ENCODE measurements around the gene SMG7. TPM values are rescaled to one million over a fixed set of nuclear protein-coding genes. Genes with fewer than 3 reads are reported as not detected.

SMG7 gene
- total RNA-seq, 2 experiments from 2014 or later: 49.3 to 54.2 TPM

DNA sequence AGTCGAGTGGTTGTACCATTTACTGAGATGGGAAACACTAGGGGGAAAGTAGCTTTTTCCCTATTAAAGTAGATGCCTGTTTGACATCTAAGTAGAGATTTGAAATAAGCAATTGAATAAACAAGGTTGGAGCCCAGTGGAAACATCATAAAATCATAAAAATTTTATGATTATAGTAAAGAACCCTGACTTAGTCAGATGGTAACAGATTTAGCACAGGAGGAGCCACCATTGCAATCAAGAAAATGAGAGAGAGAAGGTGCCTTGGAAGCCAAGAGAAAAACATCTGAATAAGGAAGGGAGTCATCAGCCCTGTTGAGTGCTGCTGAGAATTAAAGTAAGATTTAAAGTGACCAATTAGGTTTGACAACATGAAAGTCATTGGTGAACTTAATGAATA is 49.8 kb downstream of the SMG7 start:
- Mint-ChIP-seq H3K36me3 (ENCODE audit: low read depth) (peaks cover 19% of the 10 kb centered on the region), H3K27me3 (ENCODE audit: low read depth) (no peaks in the 10 kb centered on the region), H3K4me3 (no peak overlapping the region), H3K4me1 (ENCODE audit: low read depth) (peaks cover 5% of the 10 kb centered on the region), H3K9me3 (no peaks in the 10 kb centered on the region), H3K27ac (no peak overlapping the region)
- CTCF ChIA-PET: interaction anchor here (0.6 to 1.2 kb wide), 3 partner anchors 20 to 521 kb away, joined by 3 to 4 read pairs (median 3); no protein-coding TSS in a partner anchor
- DNase-seq: no peak
- intact Hi-C loops (cut with micrococcal nuclease): no loop called here

DNA sequence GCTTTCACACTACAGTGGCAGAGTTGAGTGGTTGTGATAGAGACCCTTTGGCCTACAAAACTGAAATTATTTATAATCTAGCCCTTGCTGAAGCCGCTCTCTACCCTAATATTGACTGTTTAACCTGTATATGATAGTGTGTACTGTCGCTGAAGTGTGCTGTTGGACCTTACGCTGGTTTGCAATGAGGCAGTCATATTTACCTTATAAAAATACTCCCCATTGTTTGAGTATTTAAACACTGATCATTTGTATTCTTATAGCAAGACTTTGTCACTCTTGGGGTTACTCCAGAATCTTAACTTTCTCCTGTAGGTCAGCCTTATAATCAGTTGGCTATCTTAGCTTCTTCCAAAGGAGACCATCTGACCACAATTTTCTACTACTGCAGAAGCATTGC is 56.3 kb downstream of the SMG7 start:
- CTCF ChIA-PET: no interaction called here
- Mint-ChIP-seq H3K9me3 (no peaks in the 10 kb centered on the region), H3K27ac (no peak overlapping the region), H3K27me3 (ENCODE audit: low read depth) (no peaks in the 10 kb centered on the region), H3K4me1 (ENCODE audit: low read depth) (peaks cover 9% of the 10 kb centered on the region), H3K36me3 (ENCODE audit: low read depth) (peaks cover 10% of the 10 kb centered on the region), H3K4me3 (no peak overlapping the region)
- intact Hi-C loops (cut with micrococcal nuclease): no loop called here
- DNase-seq: no peak

DNA sequence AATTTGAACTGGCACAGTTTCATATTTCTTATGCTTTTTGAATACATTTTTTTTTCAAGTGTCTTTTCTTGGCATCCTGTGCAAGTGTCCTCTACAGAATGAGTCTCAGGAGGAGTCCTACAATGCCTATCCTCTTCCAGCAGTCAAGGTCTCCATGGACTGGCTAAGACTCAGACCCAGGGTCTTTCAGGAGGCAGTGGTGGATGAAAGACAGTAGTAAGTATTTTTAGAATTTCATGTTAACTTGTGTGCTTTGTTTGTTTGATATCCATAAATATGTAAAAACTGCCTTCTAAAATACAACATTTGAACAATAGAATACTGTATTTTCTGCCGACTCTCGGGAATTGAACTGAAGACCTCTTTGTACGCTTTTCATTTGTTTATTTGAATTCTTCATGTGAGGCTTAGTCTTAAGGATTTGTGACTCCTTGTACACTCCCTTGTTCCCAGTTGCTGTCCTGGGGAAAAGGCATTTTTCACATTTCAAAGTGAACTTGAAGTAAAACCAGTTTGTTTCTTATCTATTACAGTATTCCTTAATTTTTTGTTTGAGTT is 61.4 kb downstream of the SMG7 start:
- no peak overlapping the region for H3K4me3 Mint-ChIP-seq
- H3K36me3 Mint-ChIP-seq (ENCODE audit: low read depth): peaks cover 19% of the 10 kb centered on the region
- intact Hi-C loops (cut with micrococcal nuclease): no loop called here
- H3K27me3 Mint-ChIP-seq (ENCODE audit: low read depth): no peaks in the 10 kb centered on the region
- DNase-seq: no peak
- no peaks in the 10 kb centered on the region for H3K9me3 Mint-ChIP-seq
- peaks cover 9% of the 10 kb centered on the region for H3K4me1 Mint-ChIP-seq (ENCODE audit: low read depth)
- H3K27ac Mint-ChIP-seq: no peak overlapping the region
- CTCF ChIA-PET: no interaction called here

DNA sequence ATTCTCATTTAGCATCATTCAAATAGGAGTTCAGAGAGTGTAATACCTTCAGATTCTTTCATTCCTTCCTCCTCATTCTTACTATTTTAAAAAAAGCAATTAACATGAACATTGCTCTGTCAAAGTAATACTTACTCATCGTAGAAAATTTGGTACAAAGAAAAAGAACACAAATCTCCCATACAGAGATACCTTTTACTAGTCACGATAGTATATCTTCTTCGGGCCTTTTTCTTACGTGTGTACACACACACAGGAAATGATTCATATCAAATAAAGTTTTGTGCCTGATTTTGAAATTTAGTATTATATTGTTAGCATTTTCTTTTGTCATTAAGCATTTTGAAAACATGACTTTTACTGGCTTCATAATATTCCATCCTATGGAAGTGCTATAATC is 65.1 kb downstream of the SMG7 start:
- intact Hi-C loops (cut with micrococcal nuclease): no loop called here
- peaks cover 2% of the 10 kb centered on the region for H3K4me1 Mint-ChIP-seq (ENCODE audit: low read depth)
- CTCF ChIA-PET: no interaction called here
- DNase-seq: no peak
- H3K9me3 Mint-ChIP-seq: no peaks in the 10 kb centered on the region
- H3K36me3 Mint-ChIP-seq (ENCODE audit: low read depth): peaks cover 33% of the 10 kb centered on the region
- no peak overlapping the region for H3K4me3 Mint-ChIP-seq
- H3K27ac Mint-ChIP-seq: peak overlapping the region; percentile 46
- no peaks in the 10 kb centered on the region for H3K27me3 Mint-ChIP-seq (ENCODE audit: low read depth)

DNA sequence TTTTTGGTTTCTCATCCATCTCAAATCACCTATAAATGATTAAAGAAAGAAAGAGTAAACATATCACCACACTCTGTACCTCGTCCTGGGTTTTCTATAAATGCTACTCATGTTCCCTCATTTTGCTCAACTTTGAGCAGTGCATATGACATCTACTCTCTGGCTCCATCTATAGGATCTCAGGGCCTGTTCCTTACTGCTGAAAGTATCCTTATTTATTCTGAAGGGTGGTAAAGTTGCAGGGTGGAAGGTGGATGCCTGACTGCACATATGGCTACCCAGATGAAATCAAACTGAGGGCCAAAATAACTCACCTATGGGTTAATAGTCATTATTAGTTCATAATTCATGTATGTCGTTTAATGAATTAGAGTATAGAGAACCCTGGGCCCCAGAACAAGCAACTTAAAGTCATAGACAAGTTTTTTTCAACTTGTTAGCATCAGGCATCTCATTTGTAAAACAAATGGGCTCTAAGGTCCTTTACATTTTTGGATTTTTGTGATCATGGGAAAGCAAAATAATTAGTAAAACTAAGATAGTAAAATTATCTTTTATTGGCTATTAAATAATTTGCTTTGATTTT is 71.4 kb downstream of the SMG7 start:
- no peaks in the 10 kb centered on the region for H3K27me3 Mint-ChIP-seq (ENCODE audit: low read depth)
- no peak overlapping the region for H3K4me3 Mint-ChIP-seq
- no peak for DNase-seq
- CTCF ChIA-PET: no interaction called here
- no peaks in the 10 kb centered on the region for H3K9me3 Mint-ChIP-seq
- intact Hi-C loops (cut with micrococcal nuclease): loop anchor here (1.0 to 10.0 kb wide), 6 partner anchors 47 to 579 kb away; partner anchors contain the start of gene NCF2
- H3K27ac Mint-ChIP-seq: peak overlapping the region; percentile 43
- peaks cover 35% of the 10 kb centered on the region for H3K36me3 Mint-ChIP-seq (ENCODE audit: low read depth)
- no peaks in the 10 kb centered on the region for H3K4me1 Mint-ChIP-seq (ENCODE audit: low read depth)

DNA sequence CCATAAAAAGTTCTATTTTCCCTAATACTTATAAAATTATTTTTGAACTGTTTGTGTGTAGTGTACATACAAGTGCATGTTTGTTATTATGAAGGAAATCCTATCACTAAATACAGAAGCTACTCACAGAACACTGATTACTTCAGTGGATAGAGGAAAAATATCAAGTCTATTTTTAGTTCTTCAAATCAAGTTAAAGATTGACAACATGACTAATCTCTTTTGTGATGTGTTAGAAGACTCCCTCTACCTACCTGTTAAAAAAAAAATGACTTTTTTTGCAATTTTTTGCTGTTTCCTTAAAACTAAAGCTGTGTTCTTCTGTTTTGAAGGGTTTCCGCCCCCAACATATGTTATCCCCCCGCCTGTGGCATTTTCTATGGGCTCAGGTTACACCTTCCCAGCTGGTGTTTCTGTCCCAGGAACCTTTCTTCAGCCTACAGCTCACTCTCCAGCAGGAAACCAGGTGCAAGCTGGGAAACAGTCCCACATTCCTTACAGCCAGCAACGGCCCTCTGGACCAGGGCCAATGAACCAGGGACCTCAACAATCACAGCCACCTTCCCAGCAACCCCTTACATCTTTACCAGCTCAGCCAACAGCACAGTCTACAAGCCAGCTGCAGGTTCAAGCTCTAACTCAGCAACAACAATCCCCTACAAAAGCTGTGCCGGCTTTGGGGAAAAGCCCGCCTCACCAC is 72.4 kb downstream of the SMG7 start:
- no peak for DNase-seq
- CTCF ChIA-PET: interaction anchor here (0.6 to 1.0 kb wide), 3 partner anchors 9 to 141 kb away, joined by 3 to 4 read pairs (median 4); no protein-coding TSS in a partner anchor
- H3K4me3 Mint-ChIP-seq: no peak overlapping the region
- H3K27ac Mint-ChIP-seq: no peak overlapping the region
- H3K36me3 Mint-ChIP-seq (ENCODE audit: low read depth): peaks cover 30% of the 10 kb centered on the region
- H3K4me1 Mint-ChIP-seq (ENCODE audit: low read depth): no peaks in the 10 kb centered on the region
- intact Hi-C loops (cut with micrococcal nuclease): loop anchor here (5.0 to 10.0 kb wide), 2 partner anchors 143 to 580 kb away; no protein-coding TSS in a partner anchor
- no peaks in the 10 kb centered on the region for H3K9me3 Mint-ChIP-seq
- no peaks in the 10 kb centered on the region for H3K27me3 Mint-ChIP-seq (ENCODE audit: low read depth)

DNA sequence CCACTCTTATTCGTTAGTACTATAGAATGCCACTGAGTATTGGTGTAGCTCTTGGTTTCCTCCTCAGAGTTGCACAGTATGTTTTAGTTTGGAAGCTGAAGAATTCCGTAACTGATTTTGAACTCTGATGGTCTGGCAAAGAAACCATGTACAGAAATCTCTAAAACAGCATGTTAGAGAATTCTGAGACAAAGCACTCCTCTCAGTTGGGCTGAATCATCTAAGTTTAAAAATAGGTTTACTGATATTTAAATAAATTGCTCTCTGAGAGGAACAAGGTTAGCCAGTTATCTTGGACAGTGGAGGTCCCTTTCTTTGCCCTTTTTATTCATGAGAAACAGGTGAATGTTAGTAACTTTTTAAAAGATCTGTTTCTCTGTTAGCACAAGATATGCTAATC is 74.1 kb downstream of the SMG7 start:
- intact Hi-C loops (cut with micrococcal nuclease): loop anchor here (10.0 kb wide), 1 partner anchor 582 kb away; no protein-coding TSS in a partner anchor
- CTCF ChIA-PET: interaction anchor here (1.3 kb wide), 1 partner anchor 8 kb away, joined by 3 read pairs; no protein-coding TSS in a partner anchor
- no peak for DNase-seq
- Mint-ChIP-seq H3K4me1 (ENCODE audit: low read depth) (peaks cover 2% of the 10 kb centered on the region), H3K36me3 (ENCODE audit: low read depth) (peaks cover 35% of the 10 kb centered on the region), H3K27me3 (ENCODE audit: low read depth) (no peaks in the 10 kb centered on the region), H3K9me3 (no peaks in the 10 kb centered on the region), H3K27ac (no peak overlapping the region), H3K4me3 (no peak overlapping the region)

DNA sequence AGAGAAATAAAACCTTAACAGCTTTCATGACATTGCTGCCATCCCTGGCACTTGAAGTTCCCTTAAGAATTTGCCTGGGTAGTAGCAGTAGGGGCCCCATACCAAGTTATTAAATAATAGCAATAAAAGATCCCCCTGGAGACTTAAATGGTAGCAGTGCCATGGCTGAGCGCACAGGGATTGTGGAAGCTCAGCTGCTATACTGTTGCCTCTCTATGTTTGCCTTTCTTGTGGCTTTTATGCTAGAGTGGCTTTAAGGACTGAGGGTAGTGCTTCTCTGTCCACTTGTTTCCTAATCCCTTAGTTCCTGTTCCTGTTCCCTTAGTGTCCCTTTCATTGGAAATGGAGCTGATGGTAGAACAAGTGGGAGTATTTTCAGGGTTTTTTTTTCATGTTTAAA is 75.8 kb downstream of the SMG7 start:
- H3K27me3 Mint-ChIP-seq (ENCODE audit: low read depth): no peaks in the 10 kb centered on the region
- no peak overlapping the region for H3K4me3 Mint-ChIP-seq
- no peak overlapping the region for H3K27ac Mint-ChIP-seq
- H3K36me3 Mint-ChIP-seq (ENCODE audit: low read depth): peaks cover 30% of the 10 kb centered on the region
- DNase-seq: no peak
- intact Hi-C loops (cut with micrococcal nuclease): loop anchor here (10.0 kb wide), 1 partner anchor 583 kb away; no protein-coding TSS in a partner anchor
- peaks cover 2% of the 10 kb centered on the region for H3K4me1 Mint-ChIP-seq (ENCODE audit: low read depth)
- CTCF ChIA-PET: interaction anchor here (0.6 kb wide), 1 partner anchor 30 kb away, joined by 3 read pairs; no protein-coding TSS in a partner anchor
- no peaks in the 10 kb centered on the region for H3K9me3 Mint-ChIP-seq

DNA sequence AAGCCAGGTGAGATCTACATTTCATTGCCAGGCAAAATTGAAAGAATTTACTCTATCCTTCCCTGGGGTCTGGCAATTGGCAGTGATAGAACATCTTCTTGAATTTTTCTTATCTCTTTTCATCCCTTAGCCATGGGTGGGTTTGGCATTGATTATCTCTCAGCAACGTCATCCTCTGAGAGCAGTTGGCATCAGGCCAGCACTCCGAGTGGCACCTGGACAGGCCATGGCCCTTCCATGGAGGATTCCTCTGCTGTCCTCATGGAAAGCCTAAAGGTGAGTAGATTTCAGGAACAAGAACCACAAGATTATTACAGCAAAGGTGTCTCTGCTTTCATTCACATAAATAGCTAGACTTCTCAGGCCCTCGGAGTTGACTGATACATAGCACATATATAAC is 78.6 kb downstream of the SMG7 start:
- DNase-seq: no peak
- H3K36me3 Mint-ChIP-seq (ENCODE audit: low read depth): peaks cover 25% of the 10 kb centered on the region
- H3K27me3 Mint-ChIP-seq (ENCODE audit: low read depth): no peaks in the 10 kb centered on the region
- no peaks in the 10 kb centered on the region for H3K9me3 Mint-ChIP-seq
- peak overlapping the region; percentile 7 for H3K27ac Mint-ChIP-seq
- intact Hi-C loops (cut with micrococcal nuclease): no loop called here
- CTCF ChIA-PET: no interaction called here
- H3K4me3 Mint-ChIP-seq: no peak overlapping the region
- H3K4me1 Mint-ChIP-seq (ENCODE audit: low read depth): peaks cover 2% of the 10 kb centered on the region

DNA sequence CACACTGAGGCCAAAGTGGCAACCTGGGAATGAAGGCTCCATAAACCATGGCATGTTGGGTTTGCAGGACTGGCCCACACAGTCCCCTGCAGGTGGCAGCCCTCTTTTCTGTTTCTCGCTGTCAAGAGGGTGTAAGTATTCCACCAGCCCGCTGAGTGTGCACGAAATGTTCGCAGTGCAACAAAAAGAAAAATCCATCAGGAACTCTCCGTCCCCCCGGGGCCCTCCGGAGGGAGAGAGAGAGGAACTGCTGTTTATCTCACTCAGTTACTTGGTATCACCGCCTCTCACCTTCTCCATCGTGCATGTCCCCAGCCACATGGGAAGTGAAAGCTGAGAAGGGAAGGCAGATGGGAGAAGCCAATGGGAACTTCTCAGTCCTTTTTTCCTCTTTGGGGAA is 79.6 kb downstream of the SMG7 start:
- peaks cover 28% of the 10 kb centered on the region for H3K36me3 Mint-ChIP-seq (ENCODE audit: low read depth)
- H3K4me3 Mint-ChIP-seq: no peak overlapping the region
- H3K27me3 Mint-ChIP-seq (ENCODE audit: low read depth): no peaks in the 10 kb centered on the region
- H3K4me1 Mint-ChIP-seq (ENCODE audit: low read depth): peaks cover 2% of the 10 kb centered on the region
- intact Hi-C loops (cut with micrococcal nuclease): no loop called here
- CTCF ChIA-PET: no interaction called here
- no peaks in the 10 kb centered on the region for H3K9me3 Mint-ChIP-seq
- no peak overlapping the region for H3K27ac Mint-ChIP-seq
- no peak for DNase-seq

DNA sequence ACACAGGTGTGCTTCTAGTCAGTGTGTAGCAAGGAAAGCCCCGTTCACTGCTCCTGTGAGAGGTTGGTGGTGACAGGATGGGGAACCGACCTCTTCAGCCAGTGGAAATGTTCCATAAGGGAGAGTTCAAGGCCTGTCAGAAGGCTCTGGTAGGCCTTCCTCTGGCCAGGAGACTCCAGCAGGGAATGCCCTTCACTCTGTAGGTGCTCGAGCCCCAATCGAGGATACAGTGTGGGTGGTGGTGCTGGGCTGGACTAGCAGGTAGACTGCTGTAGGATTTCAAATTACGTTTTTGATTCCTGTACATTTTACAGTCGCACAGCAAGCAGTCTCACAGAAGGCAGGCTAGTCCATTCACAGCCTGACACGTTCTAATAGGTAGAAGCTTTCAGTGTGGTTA is 80.1 kb downstream of the SMG7 start:
- Mint-ChIP-seq H3K9me3 (no peaks in the 10 kb centered on the region), H3K4me3 (no peak overlapping the region), H3K27me3 (ENCODE audit: low read depth) (no peaks in the 10 kb centered on the region), H3K27ac (no peak overlapping the region), H3K36me3 (ENCODE audit: low read depth) (peaks cover 23% of the 10 kb centered on the region), H3K4me1 (ENCODE audit: low read depth) (peaks cover 2% of the 10 kb centered on the region)
- DNase-seq: no peak
- CTCF ChIA-PET: no interaction called here
- intact Hi-C loops (cut with micrococcal nuclease): no loop called here

DNA sequence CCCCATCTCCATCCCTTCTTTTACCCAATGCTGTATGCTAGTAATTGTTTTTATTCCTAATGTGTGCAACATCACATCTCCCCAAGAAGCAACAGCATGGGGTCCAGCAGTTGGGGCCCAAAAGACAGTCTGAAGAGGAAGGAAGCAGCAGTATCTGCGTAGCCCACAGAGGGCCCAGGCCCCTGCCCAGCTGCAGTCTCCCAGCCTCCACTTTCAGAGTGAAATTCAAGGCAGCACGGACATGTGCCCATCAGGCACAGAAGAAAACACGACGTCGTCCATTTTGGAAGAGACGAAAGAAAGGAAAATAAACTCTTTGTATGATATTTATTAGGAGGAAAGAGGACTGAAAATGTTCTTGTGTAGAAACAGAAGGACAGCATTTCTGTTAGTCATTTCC is 80.6 kb downstream of the SMG7 start:
- peak overlapping the region; percentile 31 for H3K27ac Mint-ChIP-seq
- no peak for DNase-seq
- H3K27me3 Mint-ChIP-seq (ENCODE audit: low read depth): no peaks in the 10 kb centered on the region
- no peak overlapping the region for H3K4me3 Mint-ChIP-seq
- intact Hi-C loops (cut with micrococcal nuclease): no loop called here
- peaks cover 2% of the 10 kb centered on the region for H3K4me1 Mint-ChIP-seq (ENCODE audit: low read depth)
- CTCF ChIA-PET: no interaction called here
- no peaks in the 10 kb centered on the region for H3K9me3 Mint-ChIP-seq
- H3K36me3 Mint-ChIP-seq (ENCODE audit: low read depth): peaks cover 23% of the 10 kb centered on the region

DNA sequence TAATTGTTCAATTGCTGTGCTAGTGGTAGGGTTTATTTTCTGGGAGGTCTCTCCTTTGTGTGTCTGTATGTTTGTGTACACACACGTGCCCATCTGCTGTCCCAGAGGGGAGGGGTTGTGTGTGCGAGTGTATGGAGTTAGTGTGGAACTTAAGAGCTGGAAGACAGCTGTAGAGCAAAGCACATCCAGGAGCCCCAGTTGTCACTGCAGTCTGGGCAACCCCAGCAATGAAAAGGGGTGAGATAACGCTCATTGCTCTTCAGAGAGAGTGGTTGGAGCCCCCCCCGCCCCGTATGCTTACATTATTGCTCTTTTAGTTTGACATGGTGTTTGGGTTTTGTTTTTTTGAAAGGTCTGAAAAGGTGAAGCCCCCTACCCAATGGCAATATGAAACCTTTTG is 81.0 kb downstream of the SMG7 start:
- H3K9me3 Mint-ChIP-seq: no peaks in the 10 kb centered on the region
- peaks cover 2% of the 10 kb centered on the region for H3K4me1 Mint-ChIP-seq (ENCODE audit: low read depth)
- DNase-seq: no peak
- CTCF ChIA-PET: no interaction called here
- peaks cover 23% of the 10 kb centered on the region for H3K36me3 Mint-ChIP-seq (ENCODE audit: low read depth)
- peak overlapping the region; percentile 64 for H3K27ac Mint-ChIP-seq
- no peak overlapping the region for H3K4me3 Mint-ChIP-seq
- no peaks in the 10 kb centered on the region for H3K27me3 Mint-ChIP-seq (ENCODE audit: low read depth)
- intact Hi-C loops (cut with micrococcal nuclease): no loop called here
